Neural cell (in vitro differentiated cells): ENCODE measurements around the gene RNF26. TPM values are rescaled to one million over a fixed set of nuclear protein-coding genes. Genes with fewer than 3 reads are reported as not detected.

ENCODE experiments used
- H2AFZ ChIP-seq: fragments of 200-600, 300-800 bp; sonication (generic), shearing (Covaris generic); 2 replicates; pipeline ENCODE4 v1.6.0; 2014; ENCODE audit warnings: low read depth, mild to moderate bottlenecking, antibody characterized with exemption, low read length, moderate library complexity
- H3F3A ChIP-seq: fragments of 200-600 bp; shearing (Covaris generic); 2 replicates; pipeline ENCODE4 v1.6.1; 2016; ENCODE audit warnings: mild to moderate bottlenecking, moderate library complexity, mixed read lengths, antibody characterized with exemption, low read length; ENCODE audit not compliant: insufficient read depth, poor library complexity, severe bottlenecking
- H3K27ac ChIP-seq: fragments of 200-600, 300-800 bp; sonication (generic), shearing (Covaris generic); 2 replicates; pipeline ENCODE4 v1.5.1; 2014; ENCODE audit warnings: mild to moderate bottlenecking, low read length, moderate library complexity
- H3K27me3 ChIP-seq: fragments of 300-800, 200-600 bp; sonication (generic), shearing (Covaris generic); 2 replicates; pipeline ENCODE4 v1.6.0; 2014; ENCODE audit warnings: mild to moderate bottlenecking, low read depth, low read length, moderate library complexity; ENCODE audit not compliant: insufficient read depth
- H3K36me3 ChIP-seq: fragments of 300-800, 200-600 bp; sonication (generic), shearing (Covaris generic); 2 replicates; pipeline ENCODE4 v1.5.1; 2014; ENCODE audit warnings: mild to moderate bottlenecking, antibody characterized with exemption, low read length, moderate library complexity; ENCODE audit not compliant: insufficient read depth
- H3K4me2 ChIP-seq: fragments of 300-800, 200-600 bp; sonication (generic), shearing (Covaris generic); 2 replicates; pipeline ENCODE4 v1.6.0; 2014; ENCODE audit warnings: mild to moderate bottlenecking, low read length
- H3K4me3 ChIP-seq: fragments of 300-800, 200-600 bp; sonication (generic), shearing (Covaris generic); 2 replicates; pipeline ENCODE4 v1.5.1; 2014; ENCODE audit warnings: mild to moderate bottlenecking, low read length, moderate library complexity
- H3K79me2 ChIP-seq: fragments of 200-600 bp; shearing (Covaris generic); replicated peaks from 2 replicates; pipeline ENCODE4 v1.6.0; 2014; ENCODE audit warnings: mild to moderate bottlenecking, low read length, moderate library complexity; ENCODE audit not compliant: insufficient read depth
- H3K9ac ChIP-seq: fragments of 300-800, 200-600 bp; sonication (generic), shearing (Covaris generic); 2 replicates; pipeline ENCODE4 v1.6.1; 2016; ENCODE audit warnings: mild to moderate bottlenecking, low read length, mixed read lengths
- H3K9me2 ChIP-seq: fragments of 200-600 bp; shearing (Covaris generic); 2 replicates; pipeline ENCODE4 v1.6.1; 2016; ENCODE audit warnings: mild to moderate bottlenecking, low read length, mixed read lengths; ENCODE audit not compliant: insufficient read depth
- H3K9me3 ChIP-seq: fragments of 200-600, 300-800 bp; sonication (generic), shearing (Covaris generic); 2 replicates; pipeline ENCODE4 v1.6.1; 2016; ENCODE audit warnings: mild to moderate bottlenecking, mixed run types, low read length, moderate library complexity, mixed read lengths
- H4K20me1 ChIP-seq: fragments of 200-600 bp; shearing (Covaris generic); 2 replicates; pipeline ENCODE4 v1.6.1; 2016; ENCODE audit warnings: mild to moderate bottlenecking, mixed run types; ENCODE audit not compliant: insufficient read depth
- EP300 ChIP-seq: fragments of 450-650 bp; conservative IDR thresholded peaks from 2 replicates; pipeline ENCODE4 v1.6.1; 2014; ENCODE audit warnings: antibody characterized with exemption, mild to moderate bottlenecking, moderate library complexity; ENCODE audit not compliant: poor library complexity, severe bottlenecking
- EZH2 ChIP-seq: fragments of 200-600, 300-800 bp; shearing (Covaris generic), sonication (generic); IDR thresholded peaks from 2 replicates; pipeline ENCODE4 v1.6.1; 2014; ENCODE audit warnings: antibody characterized with exemption, low read length, borderline replicate concordance, mild to moderate bottlenecking; ENCODE audit not compliant: insufficient read depth, poor library complexity, severe bottlenecking
- MXI1 ChIP-seq: fragments of 450-650 bp; conservative IDR thresholded peaks from 2 replicates; pipeline ENCODE4 v1.6.1; 2014; ENCODE audit warnings: antibody characterized with exemption, mild to moderate bottlenecking; ENCODE audit not compliant: poor library complexity, severe bottlenecking
- POLR2AphosphoS5 ChIP-seq: IDR thresholded peaks from 2 replicates; pipeline ENCODE4 v1.6.1; 2012
- RAD21 ChIP-seq: fragments of 450-650 bp; conservative IDR thresholded peaks from 2 replicates; pipeline ENCODE4 v1.6.1; 2014; ENCODE audit warnings: antibody characterized with exemption, mild to moderate bottlenecking, moderate library complexity
- SMC3 ChIP-seq: fragments of 450-650 bp; conservative IDR thresholded peaks from 2 replicates; pipeline ENCODE4 v1.6.1; 2014; ENCODE audit warnings: antibody characterized with exemption, mild to moderate bottlenecking, moderate library complexity; ENCODE audit not compliant: poor library complexity
- TAF1 ChIP-seq: IDR thresholded peaks from 2 replicates; pipeline ENCODE4 v1.6.1; 2012; ENCODE audit warnings: low read depth
- polyA plus RNA-seq: library from polyadenylated mRNA; depleted of rRNA; stranded (reverse); fragments of >200 nt; gene quantifications from 2 replicates; pipeline ENCODE4 v1.2.3, GENCODE V29; 2014
- TF ChIP-seq, protein P1 (sequence below): IDR thresholded peaks from 2 replicates; pipeline ENCODE4 v1.6.1; 2012; ENCODE audit warnings: borderline replicate concordance
- TF ChIP-seq, protein P2 (sequence below): fragments of 450-650 bp; IDR thresholded peaks from 2 replicates; pipeline ENCODE4 v1.5.1; 2014; ENCODE audit warnings: antibody characterized with exemption, mild to moderate bottlenecking, moderate library complexity; ENCODE audit not compliant: poor library complexity, severe bottlenecking

RNF26 gene
- polyA plus RNA-seq, 1 donor from 2014 or later = 2.6 TPM

DNA sequence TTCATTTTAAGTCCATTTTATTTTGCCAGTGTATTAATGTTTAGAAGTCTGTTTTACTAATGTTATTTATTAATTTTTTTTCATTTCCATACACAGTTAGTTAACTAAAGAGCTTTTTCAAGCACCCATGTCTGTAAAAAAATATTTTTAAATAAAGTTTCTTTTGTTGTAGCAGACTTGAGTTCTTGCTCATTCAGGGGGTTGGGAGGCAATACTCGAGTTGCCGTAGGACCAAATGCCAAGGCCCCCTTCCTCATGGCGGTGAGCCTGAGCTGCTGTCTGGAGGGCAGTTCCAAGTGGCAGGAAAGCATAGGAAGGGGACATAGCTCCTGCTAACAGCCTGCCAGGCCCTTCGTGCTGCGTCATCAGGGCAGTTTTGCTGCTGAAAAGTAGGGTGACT is 26.4 kb upstream of the RNF26 start (continued):
- TF ChIP-seq, protein P1, sequence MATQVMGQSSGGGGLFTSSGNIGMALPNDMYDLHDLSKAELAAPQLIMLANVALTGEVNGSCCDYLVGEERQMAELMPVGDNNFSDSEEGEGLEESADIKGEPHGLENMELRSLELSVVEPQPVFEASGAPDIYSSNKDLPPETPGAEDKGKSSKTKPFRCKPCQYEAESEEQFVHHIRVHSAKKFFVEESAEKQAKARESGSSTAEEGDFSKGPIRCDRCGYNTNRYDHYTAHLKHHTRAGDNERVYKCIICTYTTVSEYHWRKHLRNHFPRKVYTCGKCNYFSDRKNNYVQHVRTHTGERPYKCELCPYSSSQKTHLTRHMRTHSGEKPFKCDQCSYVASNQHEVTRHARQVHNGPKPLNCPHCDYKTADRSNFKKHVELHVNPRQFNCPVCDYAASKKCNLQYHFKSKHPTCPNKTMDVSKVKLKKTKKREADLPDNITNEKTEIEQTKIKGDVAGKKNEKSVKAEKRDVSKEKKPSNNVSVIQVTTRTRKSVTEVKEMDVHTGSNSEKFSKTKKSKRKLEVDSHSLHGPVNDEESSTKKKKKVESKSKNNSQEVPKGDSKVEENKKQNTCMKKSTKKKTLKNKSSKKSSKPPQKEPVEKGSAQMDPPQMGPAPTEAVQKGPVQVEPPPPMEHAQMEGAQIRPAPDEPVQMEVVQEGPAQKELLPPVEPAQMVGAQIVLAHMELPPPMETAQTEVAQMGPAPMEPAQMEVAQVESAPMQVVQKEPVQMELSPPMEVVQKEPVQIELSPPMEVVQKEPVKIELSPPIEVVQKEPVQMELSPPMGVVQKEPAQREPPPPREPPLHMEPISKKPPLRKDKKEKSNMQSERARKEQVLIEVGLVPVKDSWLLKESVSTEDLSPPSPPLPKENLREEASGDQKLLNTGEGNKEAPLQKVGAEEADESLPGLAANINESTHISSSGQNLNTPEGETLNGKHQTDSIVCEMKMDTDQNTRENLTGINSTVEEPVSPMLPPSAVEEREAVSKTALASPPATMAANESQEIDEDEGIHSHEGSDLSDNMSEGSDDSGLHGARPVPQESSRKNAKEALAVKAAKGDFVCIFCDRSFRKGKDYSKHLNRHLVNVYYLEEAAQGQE = no peak
- no peak for TF ChIP-seq TAF1
- TF ChIP-seq POLR2AphosphoS5 = no peak

DNA sequence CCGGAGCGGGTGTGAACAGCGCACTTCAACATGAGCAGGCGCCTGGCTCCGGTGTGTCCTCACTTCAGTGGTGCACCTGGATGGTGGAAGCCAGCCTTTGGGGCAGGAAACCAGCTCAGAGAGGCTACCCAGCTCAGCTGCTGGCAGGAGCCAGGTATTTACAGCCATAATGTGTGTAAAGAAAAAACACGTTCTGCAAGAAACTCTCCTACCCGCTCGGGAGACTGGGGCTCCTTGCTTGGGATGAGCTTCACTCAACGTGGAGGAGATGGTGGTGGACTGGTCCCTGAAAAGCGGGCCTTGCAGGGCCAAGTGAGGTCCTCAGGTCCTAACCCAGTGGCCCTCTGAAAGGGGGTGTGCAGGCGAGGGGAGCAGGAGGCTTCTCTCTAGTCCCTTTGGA is 24.9 kb upstream of the RNF26 start:
- H3K4me2 ChIP-seq = no peak overlapping the region
- H3K4me3 ChIP-seq = no peak overlapping the region
- H3K36me3 ChIP-seq = no peaks in the 10 kb centered on the region
- no peaks in the 10 kb centered on the region for H3K9me3 ChIP-seq
- no peaks in the 10 kb centered on the region for H3K27me3 ChIP-seq
- H2AFZ ChIP-seq = no peak overlapping the region
- H3K9me2 ChIP-seq = no peaks in the 10 kb centered on the region
- H3K27ac ChIP-seq = no peak overlapping the region
- H4K20me1 ChIP-seq = no peaks in the 10 kb centered on the region
- H3K79me2 ChIP-seq = no peaks in the 10 kb centered on the region
- H3F3A ChIP-seq = no peaks in the 10 kb centered on the region
- no peak for TF ChIP-seq TAF1
- no peak for TF ChIP-seq EP300
- TF ChIP-seq, protein P2, sequence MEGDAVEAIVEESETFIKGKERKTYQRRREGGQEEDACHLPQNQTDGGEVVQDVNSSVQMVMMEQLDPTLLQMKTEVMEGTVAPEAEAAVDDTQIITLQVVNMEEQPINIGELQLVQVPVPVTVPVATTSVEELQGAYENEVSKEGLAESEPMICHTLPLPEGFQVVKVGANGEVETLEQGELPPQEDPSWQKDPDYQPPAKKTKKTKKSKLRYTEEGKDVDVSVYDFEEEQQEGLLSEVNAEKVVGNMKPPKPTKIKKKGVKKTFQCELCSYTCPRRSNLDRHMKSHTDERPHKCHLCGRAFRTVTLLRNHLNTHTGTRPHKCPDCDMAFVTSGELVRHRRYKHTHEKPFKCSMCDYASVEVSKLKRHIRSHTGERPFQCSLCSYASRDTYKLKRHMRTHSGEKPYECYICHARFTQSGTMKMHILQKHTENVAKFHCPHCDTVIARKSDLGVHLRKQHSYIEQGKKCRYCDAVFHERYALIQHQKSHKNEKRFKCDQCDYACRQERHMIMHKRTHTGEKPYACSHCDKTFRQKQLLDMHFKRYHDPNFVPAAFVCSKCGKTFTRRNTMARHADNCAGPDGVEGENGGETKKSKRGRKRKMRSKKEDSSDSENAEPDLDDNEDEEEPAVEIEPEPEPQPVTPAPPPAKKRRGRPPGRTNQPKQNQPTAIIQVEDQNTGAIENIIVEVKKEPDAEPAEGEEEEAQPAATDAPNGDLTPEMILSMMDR = no peak
- no peak for TF ChIP-seq MXI1
- no peak for TF ChIP-seq POLR2AphosphoS5
- H3K9ac ChIP-seq = no peak overlapping the region

DNA sequence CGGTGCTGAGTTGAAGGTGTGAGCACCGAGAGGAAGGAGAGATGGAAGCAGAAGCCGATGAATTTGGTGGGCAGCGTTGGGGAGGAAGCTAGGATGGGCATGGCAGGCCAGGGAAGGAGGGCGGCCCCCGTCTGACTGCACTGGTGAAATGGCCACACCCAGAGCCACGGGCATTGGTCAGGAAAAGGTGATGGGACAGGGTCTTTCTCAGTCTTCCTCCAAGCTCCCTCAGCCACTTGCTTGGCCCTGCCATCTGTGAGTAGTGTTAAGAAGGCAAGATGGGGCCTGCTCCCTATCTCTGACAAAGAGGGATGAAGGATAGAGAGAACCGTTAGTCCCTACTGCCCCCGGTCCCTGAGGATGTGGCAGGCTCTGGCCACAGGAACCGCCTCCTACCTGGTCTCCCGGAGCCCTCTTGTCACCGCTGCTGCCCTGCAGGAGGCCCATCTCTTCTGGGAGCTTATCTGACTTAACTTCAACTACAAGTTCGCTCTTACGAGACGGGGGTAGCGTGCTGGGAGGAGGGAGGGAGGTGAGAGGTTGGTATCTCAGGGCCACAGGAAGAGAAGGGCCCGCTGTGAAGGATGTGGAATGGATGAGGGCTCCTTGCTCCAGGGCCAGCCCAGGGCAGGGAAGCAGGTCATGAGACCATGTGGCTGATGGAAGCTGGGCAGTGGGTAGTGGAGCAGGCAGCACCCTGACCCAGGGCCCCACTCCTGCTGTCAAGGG is 24.2 kb upstream of the RNF26 start:
- H3K79me2 ChIP-seq = no peaks in the 10 kb centered on the region
- no peaks in the 10 kb centered on the region for H3K9me3 ChIP-seq
- no peak overlapping the region for H3K4me3 ChIP-seq
- H4K20me1 ChIP-seq = no peaks in the 10 kb centered on the region
- H3K27ac ChIP-seq = no peak overlapping the region
- peaks cover 6% of the 10 kb centered on the region for H3K27me3 ChIP-seq
- no peaks in the 10 kb centered on the region for H3K9me2 ChIP-seq
- H3K4me2 ChIP-seq = no peak overlapping the region
- H2AFZ ChIP-seq = no peak overlapping the region
- TF ChIP-seq EP300 = no peak
- no peak for TF ChIP-seq SMC3
- no peak for TF ChIP-seq MXI1
- TF ChIP-seq TAF1 = no peak
- TF ChIP-seq, protein P2 = no peak
- TF ChIP-seq, protein P1 = no peak
- no peak for TF ChIP-seq RAD21
- TF ChIP-seq EZH2 = no peak
- no peak for TF ChIP-seq POLR2AphosphoS5
- H3K9ac ChIP-seq = no peak overlapping the region
- H3K36me3 ChIP-seq = no peaks in the 10 kb centered on the region
- H3F3A ChIP-seq = no peaks in the 10 kb centered on the region
